ENCODE results near the gene TM4SF4. TPM values are rescaled to one million over a fixed set of nuclear protein-coding genes. Genes with fewer than 3 reads are reported as not detected.

TM4SF4 gene
- total RNA-seq, 1 donor from 2014 or later = 6,086 TPM

DNA sequence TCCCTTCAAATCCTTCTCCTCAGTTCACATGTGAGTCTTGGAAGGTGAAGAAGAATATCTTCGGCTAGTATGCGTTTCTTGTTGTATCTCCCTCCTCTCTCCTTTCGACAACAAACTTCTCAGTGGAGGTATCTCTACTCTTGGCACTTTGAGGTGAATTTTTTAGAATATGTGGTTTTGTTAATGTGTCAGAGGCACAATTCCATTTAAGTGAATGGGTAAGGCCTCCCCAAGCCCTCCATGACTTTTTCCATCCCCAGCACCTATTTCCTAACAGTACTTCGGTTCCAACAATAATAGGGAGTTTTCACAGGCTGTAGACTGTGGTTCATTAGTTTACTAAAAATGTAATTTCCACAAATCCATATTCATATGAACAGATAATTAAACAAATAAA, 74.2 kb downstream of the TM4SF4 start:
- no peak for DNase-seq (ENCODE audit: low spot score)

DNA sequence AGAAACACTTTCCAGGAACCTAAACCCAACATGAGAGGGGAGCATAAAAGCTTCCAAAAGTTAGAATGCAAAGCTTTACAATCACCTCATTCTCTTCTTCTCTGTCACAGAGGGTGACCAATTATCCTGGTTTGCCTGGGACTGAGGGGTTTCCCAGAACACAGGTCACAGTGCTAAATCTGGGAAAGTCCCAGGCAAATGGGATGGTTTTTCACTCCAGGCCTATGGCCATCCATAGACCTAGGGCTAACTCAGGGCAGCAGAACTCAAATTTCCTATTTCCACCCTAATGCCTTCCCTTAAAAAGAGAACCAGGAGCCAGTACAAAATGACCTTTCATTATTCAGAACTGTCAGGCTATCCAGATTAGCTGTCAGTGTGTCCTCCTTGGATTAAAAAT, 77.0 kb downstream of the TM4SF4 start:
- no peak for DNase-seq (ENCODE audit: low spot score)

DNA sequence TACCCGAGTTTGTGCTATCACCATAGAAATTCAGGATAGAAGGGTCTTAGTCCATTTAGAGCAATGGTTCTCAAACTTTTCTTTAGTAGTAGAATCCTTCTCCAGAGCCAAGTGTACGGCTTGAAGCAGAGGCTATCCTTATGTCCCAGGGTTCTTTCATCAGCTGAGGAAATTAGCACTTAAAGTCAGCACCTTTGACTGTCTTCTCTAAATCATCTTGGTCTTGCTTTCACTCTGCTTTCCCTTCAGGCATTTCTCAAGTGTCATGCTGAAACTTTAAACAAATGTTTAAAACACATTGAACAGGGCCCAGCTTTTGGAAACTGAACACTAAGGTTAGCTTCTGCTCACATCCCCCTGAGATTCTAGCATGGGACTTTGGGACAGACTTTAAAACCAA, 78.2 kb downstream of the TM4SF4 start:
- no peak for DNase-seq (ENCODE audit: low spot score)

Other genes starting within 250 kb of the TM4SF4 start
- gene TM4SF18, start 141.1 kb upstream of the TM4SF4 start, total RNA-seq = 7.7 TPM
- 139 TPM for gene TM4SF1, start 97.0 kb upstream of the TM4SF4 start, total RNA-seq
- gene WWTR1, start 183.3 kb downstream of the TM4SF4 start, total RNA-seq = 82.8 TPM

All from mucosa of gallbladder (tissue), 1 donor.